Kidney (tissue), 14 donors: ENCODE measurements around the gene TMPRSS11D. TPM values are rescaled to one million over a fixed set of nuclear protein-coding genes. Genes with fewer than 3 reads are reported as not detected.

Source experiments
- DNase-seq, 5 donors: peaks; one replicate each; pipeline ENCODE4 v3.0.0-alpha.2; 2013 to 2020
- FAIRE-seq: peaks from 2 replicates; lab custom pipeline; 2012; peaks lifted over from hg19 to GRCh38; lab: Jason Lieb, UNC
- H3K27ac ChIP-seq, 2 donors: one replicate each; pipeline ENCODE4 v1.7.0; 2013; ENCODE audit warnings: low read depth in 2 of 2, low read length in 2 of 2, inconsistent platforms in 1 of 2
- H3K27me3 ChIP-seq: one replicate; pipeline ENCODE4 v1.7.1; 2013; ENCODE audit warnings: low read length, inconsistent platforms; ENCODE audit not compliant: control insufficient read depth, insufficient read depth
- H3K36me3 ChIP-seq, 3 donors: one replicate each; pipeline versions ENCODE4 v1.7.0 to v1.7.1; 2013; ENCODE audit warnings: low read length in 3 of 3, control low read depth in 1 of 3, inconsistent platforms in 1 of 3; ENCODE audit not compliant: insufficient read depth in 3 of 3, control insufficient read depth in 2 of 3
- H3K4me1 ChIP-seq, 3 donors: one replicate each; pipeline versions ENCODE4 v1.7.0 to v1.7.1; 2013; ENCODE audit warnings: low read length in 3 of 3, inconsistent platforms in 1 of 3, low read depth in 1 of 3; ENCODE audit not compliant: control insufficient read depth in 2 of 3, insufficient read depth in 2 of 3
- H3K4me3 ChIP-seq, 3 donors: one replicate each; pipeline versions ENCODE4 v1.7.0 to v1.8.1; 2013; ENCODE audit warnings: low read length in 3 of 3, control low read depth in 1 of 3, inconsistent platforms in 1 of 3
- H3K9ac ChIP-seq, 3 donors: one replicate each; pipeline versions ENCODE4 v1.7.0 to v1.7.1; 2013; ENCODE audit warnings: low read length in 3 of 3, control low read depth in 1 of 3, inconsistent platforms in 1 of 3
- H3K9me3 ChIP-seq, 3 donors: one replicate each; pipeline versions ENCODE4 v1.7.0 to v1.7.1; 2013; ENCODE audit warnings: low read length in 3 of 3, control low read depth in 1 of 3, inconsistent platforms in 1 of 3; ENCODE audit not compliant: control insufficient read depth in 2 of 3, insufficient read depth in 1 of 3
- CTCF ChIP-seq: IDR thresholded peaks from 3 replicates; pipeline ENCODE4 v1.5.1; 2012; ENCODE audit warnings: mild to moderate bottlenecking, moderate library complexity, borderline replicate concordance; ENCODE audit not compliant: insufficient read depth; ENCODE audit errors: extremely low read depth
- intact Hi-C: fragments of 100-400 bp; cut with DNase I; formaldehyde crosslinking; loops from one replicate; pipeline ENCODE4 v1.11.1; 2022
- polyA plus RNA-seq: library from polyadenylated mRNA; stranded (reverse); fragments of 350-450 nt; fragmentation: Illumina TruSeq; extraction: RNeasy Lipid Tissue Mini Kit (QIAGEN cat#74804); gene quantifications from one replicate; pipeline ENCODE4 v1.2.3, GENCODE V29; 2014; ENCODE audit warnings: low read depth, low replicate concordance; ENCODE audit not compliant: insufficient read depth
- total RNA-seq: library from RNA; stranded (reverse); fragmentation: NEBNext Ultra II Directional; extraction: Animal tissue kit (Norgen Biotek cat#: 25700); gene quantifications from one replicate; pipeline ENCODE4 v1.2.1, GENCODE V29; 2021
- donor health status: control.
- donor health status: control.
- donor health status: control.
- donor health status: control.
- donor health status: control.
- donor health status: DM: yes; HTN: yes; CAD: no.
- donor health status: Normal renal cell carcinoma (clear cell type).

The TMPRSS11D gene
- total and polyA plus RNA-seq, 2 donors from 2014 or later, result not detected

DNA sequence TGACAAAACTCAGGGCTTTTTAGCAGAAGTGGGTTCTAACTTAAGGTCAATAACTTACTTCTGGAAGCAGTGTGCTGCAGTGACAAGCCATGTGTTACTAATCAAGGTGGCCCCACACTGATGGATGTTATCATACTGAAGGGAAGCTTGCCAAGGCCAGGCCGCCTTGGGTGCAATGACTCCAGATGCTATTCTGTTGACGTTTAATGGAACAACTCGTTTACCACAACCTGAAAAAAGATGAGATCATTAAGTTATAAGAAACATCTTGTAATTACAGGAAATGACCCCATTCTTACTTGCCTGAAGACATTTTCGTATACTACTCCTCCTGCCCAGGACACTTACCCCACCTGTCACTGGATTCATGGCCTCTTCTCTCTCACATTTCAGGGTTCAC is 38.9 kb upstream of the TMPRSS11D start:
- Histone ChIP-seq H3K36me3 (no peaks in the 10 kb centered on the region), H3K9me3 (no peaks in the 10 kb centered on the region), H3K9ac (no peak overlapping the region), H3K4me1 (no peaks in the 10 kb centered on the region), H3K4me3 (no peak overlapping the region), H3K27ac (no peak overlapping the region), H3K27me3 (no peaks in the 10 kb centered on the region)
- no peak for FAIRE-seq
- TF ChIP-seq CTCF, result no peak
- no peak for DNase-seq
- intact Hi-C loops, result no loop called here

GRCh38 chr4:67918428-67918827 is 34.6 kb upstream of the TMPRSS11D start:
- no peak overlapping the region for H3K9ac ChIP-seq
- intact Hi-C loops, result no loop called here
- no peak for TF ChIP-seq CTCF
- H3K4me3 ChIP-seq, result no peak overlapping the region
- no peaks in the 10 kb centered on the region for H3K9me3 ChIP-seq
- H3K27ac ChIP-seq, result no peak overlapping the region
- FAIRE-seq (no peak), DNase-seq (no peak)
- H3K4me1 ChIP-seq, result no peaks in the 10 kb centered on the region
- H3K36me3 ChIP-seq, result no peaks in the 10 kb centered on the region
- H3K27me3 ChIP-seq, result no peaks in the 10 kb centered on the region

DNA sequence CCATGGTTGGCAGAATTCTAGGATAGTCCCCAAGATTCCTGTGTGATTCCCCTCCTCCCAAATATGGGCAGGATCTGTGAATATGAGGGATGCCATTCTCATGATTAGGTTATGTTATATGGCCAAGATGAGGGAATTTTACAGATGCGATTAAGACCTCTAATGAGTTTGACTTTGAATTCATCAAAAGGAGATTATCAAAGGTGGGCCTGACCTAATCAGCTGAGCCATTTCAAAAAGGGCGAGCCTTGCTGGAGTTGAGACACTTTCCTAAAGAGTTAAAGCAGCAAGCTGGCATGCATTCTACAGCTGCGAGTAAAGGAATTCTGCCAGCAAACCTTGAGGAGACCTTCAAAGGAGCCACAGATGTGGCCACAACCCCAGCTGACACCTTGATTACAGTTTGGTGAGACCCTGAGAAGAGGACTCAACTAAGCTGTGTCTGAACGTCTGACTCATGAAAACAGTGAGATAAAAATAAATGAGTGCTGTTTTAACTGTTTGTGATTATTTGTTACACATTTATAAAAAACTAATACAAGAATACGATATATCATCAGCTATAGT is 31.7 kb upstream of the TMPRSS11D start:
- no peak for FAIRE-seq

More for the DNA sequence above, 31.7 kb upstream of the TMPRSS11D start:
- Histone ChIP-seq H3K27ac (no peak overlapping the region), H3K9me3 (no peaks in the 10 kb centered on the region), H3K36me3 (no peaks in the 10 kb centered on the region), H3K27me3 (no peaks in the 10 kb centered on the region), H3K4me3 (no peak overlapping the region), H3K9ac (no peak overlapping the region), H3K4me1 (no peaks in the 10 kb centered on the region)
- intact Hi-C loops, result no loop called here
- no peak for DNase-seq
- TF ChIP-seq CTCF, result no peak
